ENCODE results near the gene SFTPD.

GRCh38 chr10:79948976-79949722 lies at the start of gene SFTPD:
- TF ChIP-seq CTCF (IDR thresholded peaks at IDR 0.05) (no peak), POLR2A (IDR thresholded peaks at IDR 0.05) (no peak)
